Neural crest cell (in vitro differentiated cells): ENCODE data around the gene IGF1. TPM values are rescaled to one million over a fixed set of nuclear protein-coding genes. Genes with fewer than 3 reads are reported as not detected.

ENCODE experiments used
- DNase-seq: peaks from one replicate; pipeline ENCODE4 v3.0.0; 2021; ENCODE audit warnings: low read depth, mixed read lengths, low spot score
- H3K27ac Mint-ChIP-seq: one replicate; pipeline ENCODE4 v1.8.0; 2021; ENCODE audit warnings: mild to moderate bottlenecking, mixed read lengths; ENCODE audit not compliant: unreplicated experiment
- H3K27me3 Mint-ChIP-seq: 2 replicates; pipeline ENCODE4 v1.8.0; 2021; ENCODE audit warnings: low read depth, mild to moderate bottlenecking, mixed read lengths
- H3K36me3 Mint-ChIP-seq: 2 replicates; pipeline ENCODE4 v1.8.0; 2021; ENCODE audit warnings: low read depth, mild to moderate bottlenecking, mixed read lengths
- H3K4me1 Mint-ChIP-seq: 2 replicates; pipeline ENCODE4 v1.8.0; 2021; ENCODE audit warnings: mixed read lengths
- H3K4me3 Mint-ChIP-seq: one replicate; pipeline ENCODE4 v1.8.0; 2021; ENCODE audit warnings: mild to moderate bottlenecking, mixed read lengths
- H3K9me3 Mint-ChIP-seq: 2 replicates; pipeline ENCODE4 v1.8.0; 2021; ENCODE audit warnings: mixed read lengths
- CTCF ChIP-seq: fragments of 200-600 bp; sonication (generic); conservative IDR thresholded peaks from 2 replicates; pipeline ENCODE4 v1.5.0; 2021; ENCODE audit warnings: antibody characterized with exemption, mild to moderate bottlenecking
- total RNA-seq: library from RNA; stranded (reverse); gene quantifications from 2 replicates; pipeline ENCODE4 v1.2.1, GENCODE V29; 2021

The IGF1 gene
- total RNA-seq, 1 donor from 2014 or later, result not detected

GRCh38 chr12:102379346-102380162 lies 100.8 kb downstream of the IGF1 start:
- Mint-ChIP-seq H3K9me3 (peaks cover 9% of the 10 kb centered on the region), H3K27me3 (no peaks in the 10 kb centered on the region), H3K4me1 (no peaks in the 10 kb centered on the region), H3K27ac (no peak overlapping the region), H3K4me3 (no peak overlapping the region), H3K36me3 (peaks cover 3% of the 10 kb centered on the region)
- DNase-seq, result no peak
- TF ChIP-seq CTCF, result no peak

GRCh38 chr12:102376781-102377180 lies 103.6 kb downstream of the IGF1 start:
- Mint-ChIP-seq H3K27me3 (no peaks in the 10 kb centered on the region), H3K36me3 (no peaks in the 10 kb centered on the region), H3K9me3 (peaks cover 5% of the 10 kb centered on the region), H3K27ac (no peak overlapping the region), H3K4me1 (no peaks in the 10 kb centered on the region), H3K4me3 (no peak overlapping the region)
- TF ChIP-seq CTCF, result no peak
- no peak for DNase-seq

- TF ChIP-seq CTCF, result no peak
- Mint-ChIP-seq H3K27ac (no peak overlapping the region), H3K27me3 (no peaks in the 10 kb centered on the region), H3K4me1 (no peaks in the 10 kb centered on the region), H3K36me3 (no peaks in the 10 kb centered on the region), H3K4me3 (no peak overlapping the region), H3K9me3 (peaks cover 5% of the 10 kb centered on the region)
- no peak for DNase-seq
Measured at GRCh38 chr12:102376181-102376747, 104.1 kb downstream of the IGF1 start.

GRCh38 chr12:102374190-102374589 lies 106.2 kb downstream of the IGF1 start:
- peaks cover 5% of the 10 kb centered on the region for H3K9me3 Mint-ChIP-seq
- no peaks in the 10 kb centered on the region for H3K4me1 Mint-ChIP-seq
- no peak for TF ChIP-seq CTCF
- no peaks in the 10 kb centered on the region for H3K36me3 Mint-ChIP-seq
- no peak for DNase-seq
- no peaks in the 10 kb centered on the region for H3K27me3 Mint-ChIP-seq
- no peak overlapping the region for H3K4me3 Mint-ChIP-seq
- H3K27ac Mint-ChIP-seq, result no peak overlapping the region

GRCh38 chr12:102372087-102372486 lies 108.3 kb downstream of the IGF1 start:
- no peaks in the 10 kb centered on the region for H3K36me3 Mint-ChIP-seq
- no peak overlapping the region for H3K27ac Mint-ChIP-seq
- TF ChIP-seq CTCF, result no peak
- no peaks in the 10 kb centered on the region for H3K4me1 Mint-ChIP-seq
- H3K9me3 Mint-ChIP-seq, result peaks cover 10% of the 10 kb centered on the region
- H3K27me3 Mint-ChIP-seq, result no peaks in the 10 kb centered on the region
- H3K4me3 Mint-ChIP-seq, result no peak overlapping the region
- DNase-seq, result no peak
